ENCODE measurements around the gene LRRC8A.

Gene LRRC8A

DNA sequence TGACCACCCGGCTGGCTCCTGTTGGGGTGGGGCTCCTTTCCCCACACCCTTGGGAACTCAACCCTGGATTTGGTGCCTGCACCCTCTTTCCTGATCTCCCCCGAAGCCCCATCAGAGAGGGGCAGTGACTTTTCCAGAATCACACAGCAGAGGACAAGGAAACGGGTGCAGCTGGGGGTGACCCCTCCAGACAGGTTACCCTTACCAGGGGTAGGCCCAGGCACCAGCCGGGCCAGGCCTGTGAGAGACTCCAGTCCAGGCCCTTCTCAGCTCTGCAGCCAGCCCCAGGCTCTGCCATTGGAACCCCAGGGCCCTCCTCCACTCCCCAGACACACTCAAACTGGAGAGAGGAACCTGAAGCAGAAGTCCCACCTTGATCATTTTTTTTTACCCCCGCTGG is 19.9 kb downstream of the LRRC8A start:
- no peak for DNase-seq (ENCODE audit: low spot score)

DNA sequence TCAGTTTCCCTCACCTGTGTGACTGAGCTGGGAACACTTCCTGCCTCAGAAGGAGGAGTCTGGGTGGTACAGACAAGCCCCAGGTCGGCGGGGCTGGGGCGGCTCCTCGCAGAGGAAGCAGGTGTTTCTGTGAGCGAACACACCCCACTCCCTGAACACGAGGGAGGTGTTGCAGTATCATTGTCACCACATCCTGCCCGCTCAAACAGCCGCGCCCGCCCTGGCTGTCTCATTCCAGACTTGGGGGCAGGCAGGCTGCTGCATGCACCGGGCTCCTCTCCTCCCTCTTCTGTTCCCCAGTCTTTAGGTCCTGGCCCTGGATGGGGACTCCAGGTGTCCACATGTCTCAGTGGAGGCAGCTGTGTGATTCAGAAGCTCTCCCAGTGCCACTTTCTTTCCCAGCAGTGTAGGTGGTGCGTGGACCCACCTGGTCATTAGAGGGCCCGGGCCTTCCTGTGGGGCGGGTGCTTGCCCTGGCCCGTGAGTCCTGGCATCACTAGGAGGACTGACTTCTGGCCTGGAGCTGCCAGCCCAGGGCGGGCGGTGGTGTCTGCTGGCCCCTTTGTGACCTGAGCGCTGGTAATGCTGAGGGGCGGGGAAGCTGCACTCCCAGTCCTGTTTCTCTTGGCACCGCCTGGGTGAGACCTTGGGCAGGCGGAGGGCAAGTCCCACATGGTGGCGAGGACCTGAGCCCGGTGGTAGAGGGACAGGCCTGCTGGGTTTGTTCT is 20.6 kb downstream of the LRRC8A start:
- DNase-seq (ENCODE audit: low spot score): peak; percentile 34

DNA sequence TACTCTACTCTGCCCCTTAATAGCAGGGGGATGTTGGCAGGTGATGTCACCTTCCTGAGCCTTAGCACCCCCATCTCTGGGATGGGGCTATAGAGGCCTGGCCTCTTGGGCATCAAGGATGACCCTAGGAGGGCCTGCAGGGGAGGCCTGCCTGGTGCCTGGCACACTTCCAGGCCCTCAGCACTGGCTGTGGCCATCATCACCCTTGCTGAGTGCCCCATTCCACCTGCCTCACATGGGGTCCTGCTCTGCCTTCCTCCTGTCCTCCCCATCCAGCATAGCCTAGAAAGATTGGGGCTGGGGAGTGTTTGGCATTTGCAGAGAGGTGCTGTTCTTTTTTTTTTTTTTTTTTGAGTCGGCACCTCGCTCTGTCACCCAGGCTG is 21.1 kb downstream of the LRRC8A start:
- DNase-seq (ENCODE audit: low spot score): no peak

DNA sequence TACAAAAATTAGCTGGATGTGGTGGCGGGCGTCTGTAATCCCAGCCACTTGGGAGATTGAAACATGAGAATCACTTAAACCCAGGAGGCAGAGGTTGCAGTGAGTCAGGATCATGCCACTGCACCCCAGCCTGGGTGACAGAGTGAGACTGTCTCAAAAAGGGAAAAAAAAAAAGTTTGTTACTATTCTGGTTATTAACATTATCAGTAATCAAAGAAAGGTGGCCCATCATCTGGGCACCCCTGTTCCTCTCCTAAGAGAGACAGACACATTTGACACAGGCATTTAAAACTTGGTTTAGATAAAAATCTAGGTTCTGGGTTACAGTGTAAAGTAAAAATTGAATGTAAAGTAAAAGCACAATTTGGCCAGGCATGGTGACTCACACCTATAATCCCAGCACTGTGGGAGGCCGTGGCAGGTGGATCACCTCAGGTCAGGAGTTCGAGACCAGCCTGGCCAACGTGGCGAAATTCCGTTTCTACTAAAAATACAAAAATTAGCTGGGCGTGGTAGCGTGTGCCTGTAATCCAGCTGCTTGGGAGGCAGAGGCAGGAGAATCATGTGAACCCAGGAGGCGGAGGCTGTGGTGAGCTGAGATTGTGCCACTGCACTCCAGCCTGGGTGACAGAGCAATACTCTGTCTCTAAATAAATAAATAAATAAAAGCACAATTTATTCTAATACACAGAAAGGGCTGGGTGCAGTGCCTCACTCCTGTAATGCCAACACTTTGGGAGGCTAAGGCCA is 22.1 kb downstream of the LRRC8A start:
- DNase-seq (ENCODE audit: low spot score): no peak

DNA sequence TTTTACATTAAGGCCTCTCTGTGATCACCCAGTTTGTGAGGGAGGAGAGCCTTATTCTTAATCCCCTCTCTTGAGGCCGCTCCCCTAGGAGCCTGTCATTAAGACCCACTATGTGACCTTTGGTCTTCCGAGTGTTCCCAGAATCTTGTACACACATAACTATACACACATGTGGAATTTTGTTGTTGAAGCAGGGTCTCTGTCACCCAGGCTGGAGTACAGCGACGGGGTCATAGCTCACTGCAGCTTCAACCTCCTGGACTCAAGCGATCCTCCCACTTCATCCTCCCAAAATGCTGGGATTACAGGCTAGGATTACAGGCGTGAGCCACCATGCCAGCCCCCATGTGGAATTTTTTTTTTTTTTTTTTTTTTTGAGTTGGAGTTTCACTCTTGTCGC is 24.0 kb downstream of the LRRC8A start:
- no peak for DNase-seq (ENCODE audit: low spot score)

DNA sequence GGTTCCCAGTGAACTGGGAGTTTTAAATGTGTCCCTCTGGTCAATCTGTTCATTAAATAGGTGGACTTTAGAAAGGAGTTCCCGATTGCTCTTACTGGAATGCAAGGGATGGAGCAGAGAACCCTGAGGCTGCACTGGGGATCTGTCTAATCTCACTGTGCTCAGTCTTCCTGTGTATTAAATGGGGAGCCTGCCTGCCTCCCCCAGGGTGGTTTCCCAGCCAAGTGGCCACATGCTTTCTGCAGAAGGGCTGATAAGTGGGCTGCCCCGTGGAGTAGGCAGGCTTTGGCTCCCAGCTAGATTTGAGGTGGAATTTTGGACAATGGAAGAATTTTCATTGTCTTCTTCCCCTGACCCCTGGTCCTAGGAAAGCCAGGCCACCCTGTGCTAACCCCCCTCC is 24.8 kb downstream of the LRRC8A start:
- DNase-seq (ENCODE audit: low spot score): no peak

DNA sequence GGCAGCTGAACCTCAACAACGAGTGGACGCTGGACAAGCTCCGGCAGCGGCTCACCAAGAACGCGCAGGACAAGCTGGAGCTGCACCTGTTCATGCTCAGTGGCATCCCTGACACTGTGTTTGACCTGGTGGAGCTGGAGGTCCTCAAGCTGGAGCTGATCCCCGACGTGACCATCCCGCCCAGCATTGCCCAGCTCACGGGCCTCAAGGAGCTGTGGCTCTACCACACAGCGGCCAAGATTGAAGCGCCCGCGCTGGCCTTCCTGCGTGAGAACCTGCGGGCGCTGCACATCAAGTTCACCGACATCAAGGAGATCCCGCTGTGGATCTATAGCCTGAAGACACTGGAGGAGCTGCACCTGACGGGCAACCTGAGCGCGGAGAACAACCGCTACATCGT is 26.4 kb downstream of the LRRC8A start:
- DNase-seq (ENCODE audit: low spot score): no peak

DNA sequence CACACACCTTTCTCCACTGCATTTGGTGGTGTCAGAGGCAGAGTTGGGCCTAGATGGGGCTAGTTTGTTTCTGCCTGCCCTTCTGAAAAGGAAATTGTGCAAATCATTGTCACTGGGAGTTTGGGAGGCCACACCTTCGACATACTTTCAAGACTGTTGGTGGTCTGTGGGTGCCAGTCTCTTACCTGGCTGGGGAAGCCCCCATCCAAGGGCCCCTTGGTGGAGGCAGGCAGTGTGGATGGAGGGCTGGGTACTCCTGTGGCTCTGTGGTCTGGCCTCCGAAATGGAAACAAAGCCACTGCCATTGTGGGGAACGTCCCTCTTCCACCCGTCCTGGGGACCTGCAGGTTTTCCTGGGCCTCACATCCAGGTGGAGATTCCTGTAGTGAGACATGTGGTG is 27.9 kb downstream of the LRRC8A start:
- DNase-seq (ENCODE audit: low spot score): no peak

DNA sequence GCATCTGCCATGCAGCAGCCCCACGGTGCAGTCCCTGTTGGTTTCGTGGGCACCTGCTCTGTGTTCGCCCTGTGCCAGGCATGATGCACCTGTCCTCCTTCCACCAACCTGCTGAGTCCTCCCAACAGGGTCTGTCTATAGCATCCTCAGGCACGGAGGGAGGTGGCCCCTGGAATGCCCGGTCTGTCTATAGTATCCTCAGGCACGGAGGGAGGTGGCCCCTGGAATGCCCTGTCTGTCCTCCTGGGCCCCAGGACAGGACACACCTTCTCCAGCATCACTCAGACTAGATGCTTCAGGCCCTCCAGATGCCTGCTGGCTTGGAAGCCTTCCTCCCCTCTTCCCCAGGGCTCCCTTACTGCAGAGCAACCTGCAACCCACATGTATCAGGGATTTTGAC is 29.0 kb downstream of the LRRC8A start:
- no peak for DNase-seq (ENCODE audit: low spot score)

DNA sequence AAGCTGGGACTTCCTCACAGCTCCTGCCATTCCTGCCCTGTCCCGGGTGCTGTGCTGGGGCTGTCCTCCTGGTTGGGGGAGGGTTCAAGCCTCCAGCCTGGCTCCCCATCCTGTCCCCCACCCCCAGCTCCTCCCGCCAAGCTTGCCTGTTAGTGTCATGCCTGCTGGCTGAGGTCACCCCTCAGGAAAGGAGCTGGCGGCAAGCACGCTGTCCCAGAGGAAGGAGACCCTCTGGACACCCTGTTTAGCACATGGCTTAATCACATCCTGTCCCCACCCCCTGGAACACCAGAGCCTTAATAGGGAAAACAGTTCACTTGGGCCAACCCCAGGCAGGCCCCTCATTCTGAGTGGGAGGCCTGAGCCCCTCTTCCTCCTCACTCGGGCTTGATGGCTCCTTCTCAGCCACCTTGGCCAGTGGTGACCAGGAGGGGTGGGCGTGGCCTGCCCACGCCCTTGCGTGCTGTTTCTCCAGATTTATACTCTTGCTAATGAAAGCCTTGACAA is 29.6 kb downstream of the LRRC8A start:
- peak; percentile 93 for DNase-seq (ENCODE audit: low spot score)

DNA sequence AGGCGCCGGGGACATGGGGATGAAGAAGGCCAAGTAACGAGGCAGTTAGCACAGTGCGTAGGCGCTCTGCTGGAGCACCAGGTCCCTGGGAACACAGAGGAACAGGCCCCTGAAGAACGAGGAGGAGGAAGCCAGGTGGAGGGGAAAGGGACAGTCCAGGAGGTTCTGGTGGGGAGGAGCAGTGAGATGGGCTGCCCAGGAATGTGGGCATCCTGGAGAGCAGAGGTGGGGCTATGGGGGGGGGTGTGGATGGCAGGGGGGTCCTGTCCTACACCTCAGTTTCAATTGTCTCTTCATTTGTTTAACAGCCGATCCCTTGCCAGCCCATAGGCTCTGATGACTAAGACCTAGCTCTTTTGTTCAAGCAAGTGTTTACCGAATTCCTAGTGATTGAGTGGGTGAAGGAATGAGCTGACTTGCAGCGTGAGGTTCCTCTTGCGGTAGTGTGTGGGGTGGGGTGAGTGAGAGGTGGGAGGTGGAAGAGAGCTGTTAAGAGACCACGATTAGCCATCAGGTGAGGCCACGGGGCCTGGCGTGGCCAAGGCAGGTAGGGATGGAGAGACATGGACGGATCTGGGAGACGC is 30.4 kb downstream of the LRRC8A start:
- DNase-seq (ENCODE audit: low spot score): peak; percentile 96

DNA sequence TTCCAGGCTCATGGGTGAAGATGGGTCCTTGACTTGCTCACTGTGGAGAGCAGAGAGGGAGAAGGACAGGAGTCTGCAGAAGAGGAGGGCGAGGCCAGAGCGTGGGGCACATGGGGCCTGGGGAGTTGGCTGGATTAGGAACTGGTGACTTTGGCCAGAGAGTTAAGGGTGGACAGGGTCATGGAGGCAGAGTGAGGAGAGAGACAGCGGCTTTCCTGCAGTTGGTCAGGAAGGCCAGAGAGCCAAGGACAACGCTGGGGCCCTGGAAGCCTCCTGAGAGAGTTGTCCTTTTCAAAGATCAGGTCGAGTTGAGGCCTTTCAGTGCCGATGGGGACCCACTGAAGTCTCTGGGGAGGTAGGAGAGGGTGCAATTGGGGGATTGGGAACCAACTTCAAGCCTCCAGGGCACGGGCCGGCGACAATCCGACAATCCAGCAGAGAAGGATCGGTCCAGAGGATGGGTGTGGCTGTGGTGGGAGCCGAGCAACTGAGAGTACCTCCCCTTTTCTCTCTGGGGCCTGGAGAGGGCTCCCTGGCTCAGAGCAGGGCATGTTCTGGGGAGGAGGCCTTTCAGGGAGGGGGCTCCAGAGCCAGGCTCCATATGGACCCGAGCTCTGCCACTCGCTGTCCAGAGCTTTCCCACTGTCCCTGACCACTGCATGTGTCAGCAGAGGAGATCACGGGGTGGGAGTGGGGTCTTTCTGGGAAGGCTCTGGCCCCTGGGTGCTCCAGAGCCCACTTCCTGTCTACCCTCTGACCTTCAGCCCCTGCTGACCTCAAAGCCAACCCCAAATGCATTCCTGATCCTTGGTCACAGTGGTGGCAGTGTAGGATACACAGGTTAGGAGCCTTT is 31.3 kb downstream of the LRRC8A start:
- DNase-seq (ENCODE audit: low spot score): no peak

DNA sequence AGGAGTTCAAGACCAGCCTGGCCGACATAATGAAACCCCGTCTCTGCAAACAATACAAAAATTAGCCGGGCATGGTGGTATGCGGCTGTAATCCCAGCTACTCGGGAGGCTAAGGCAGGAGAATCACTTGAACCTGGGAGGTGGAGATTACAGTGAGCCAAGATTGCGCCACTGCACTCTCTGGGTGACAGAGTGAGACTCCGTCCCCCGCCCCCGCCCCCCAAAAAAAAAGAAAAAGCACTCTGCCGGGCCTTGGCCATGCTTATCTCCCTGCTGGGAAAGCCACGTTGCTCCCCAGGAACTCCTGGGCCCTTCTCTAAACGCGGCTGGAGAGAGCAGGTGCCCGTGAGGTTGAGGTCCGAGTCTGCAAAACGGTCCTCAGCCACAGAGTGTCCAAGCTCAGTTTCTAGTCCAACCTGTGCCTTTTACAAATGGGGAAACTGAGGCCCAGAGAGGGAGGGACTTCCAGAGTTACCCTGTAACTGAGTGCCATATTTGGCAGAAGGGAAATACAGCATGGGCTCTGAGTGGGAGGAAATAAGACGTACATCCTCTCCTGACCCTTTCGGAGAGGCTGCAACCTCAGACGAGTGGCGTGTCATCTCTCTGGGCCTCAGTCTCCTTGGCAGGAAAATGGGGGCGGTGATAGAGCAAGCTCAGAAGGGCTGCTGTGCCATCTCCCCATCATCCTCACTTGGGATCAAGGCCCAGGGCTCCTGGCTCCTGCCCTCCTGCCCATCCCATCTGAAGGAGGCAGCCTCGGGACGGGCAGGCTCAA is 32.3 kb downstream of the LRRC8A start:
- no peak for DNase-seq (ENCODE audit: low spot score)

DNA sequence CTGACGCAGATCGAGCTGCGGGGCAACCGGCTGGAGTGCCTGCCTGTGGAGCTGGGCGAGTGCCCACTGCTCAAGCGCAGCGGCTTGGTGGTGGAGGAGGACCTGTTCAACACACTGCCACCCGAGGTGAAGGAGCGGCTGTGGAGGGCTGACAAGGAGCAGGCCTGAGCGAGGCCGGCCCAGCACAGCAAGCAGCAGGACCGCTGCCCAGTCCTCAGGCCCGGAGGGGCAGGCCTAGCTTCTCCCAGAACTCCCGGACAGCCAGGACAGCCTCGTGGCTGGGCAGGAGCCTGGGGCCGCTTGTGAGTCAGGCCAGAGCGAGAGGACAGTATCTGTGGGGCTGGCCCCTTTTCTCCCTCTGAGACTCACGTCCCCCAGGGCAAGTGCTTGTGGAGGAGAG is 34.3 kb downstream of the LRRC8A start:
- no peak for DNase-seq (ENCODE audit: low spot score)

DNA sequence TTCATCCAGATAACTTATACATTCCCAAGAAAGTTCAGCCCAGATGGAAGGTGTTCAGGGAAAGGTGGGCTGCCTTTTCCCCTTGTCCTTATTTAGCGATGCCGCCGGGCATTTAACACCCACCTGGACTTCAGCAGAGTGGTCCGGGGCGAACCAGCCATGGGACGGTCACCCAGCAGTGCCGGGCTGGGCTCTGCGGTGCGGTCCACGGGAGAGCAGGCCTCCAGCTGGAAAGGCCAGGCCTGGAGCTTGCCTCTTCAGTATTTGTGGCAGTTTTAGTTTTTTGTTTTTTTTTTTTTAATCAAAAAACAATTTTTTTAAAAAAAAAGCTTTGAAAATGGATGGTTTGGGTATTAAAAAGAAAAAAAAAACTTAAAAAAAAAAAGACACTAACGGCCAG is 34.8 kb downstream of the LRRC8A start:
- DNase-seq (ENCODE audit: low spot score): no peak

DNA sequence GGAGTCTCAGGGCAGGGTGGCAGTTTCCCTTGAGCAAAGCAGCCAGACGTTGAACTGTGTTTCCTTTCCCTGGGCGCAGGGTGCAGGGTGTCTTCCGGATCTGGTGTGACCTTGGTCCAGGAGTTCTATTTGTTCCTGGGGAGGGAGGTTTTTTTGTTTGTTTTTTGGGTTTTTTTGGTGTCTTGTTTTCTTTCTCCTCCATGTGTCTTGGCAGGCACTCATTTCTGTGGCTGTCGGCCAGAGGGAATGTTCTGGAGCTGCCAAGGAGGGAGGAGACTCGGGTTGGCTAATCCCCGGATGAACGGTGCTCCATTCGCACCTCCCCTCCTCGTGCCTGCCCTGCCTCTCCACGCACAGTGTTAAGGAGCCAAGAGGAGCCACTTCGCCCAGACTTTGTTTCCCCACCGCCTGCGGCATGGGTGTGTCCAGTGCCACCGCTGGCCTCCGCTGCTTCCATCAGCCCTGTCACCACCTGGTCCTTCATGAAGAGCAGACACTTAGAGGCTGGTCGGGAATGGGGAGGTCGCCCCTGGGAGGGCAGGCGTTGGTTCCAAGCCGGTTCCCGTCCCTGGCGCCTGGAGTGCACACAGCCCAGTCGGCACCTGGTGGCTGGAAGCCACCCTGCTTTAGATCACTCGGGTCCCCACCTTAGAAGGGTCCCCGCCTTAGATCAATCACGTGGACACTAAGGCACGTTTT is 35.4 kb downstream of the LRRC8A start:
- DNase-seq (ENCODE audit: low spot score): no peak

DNA sequence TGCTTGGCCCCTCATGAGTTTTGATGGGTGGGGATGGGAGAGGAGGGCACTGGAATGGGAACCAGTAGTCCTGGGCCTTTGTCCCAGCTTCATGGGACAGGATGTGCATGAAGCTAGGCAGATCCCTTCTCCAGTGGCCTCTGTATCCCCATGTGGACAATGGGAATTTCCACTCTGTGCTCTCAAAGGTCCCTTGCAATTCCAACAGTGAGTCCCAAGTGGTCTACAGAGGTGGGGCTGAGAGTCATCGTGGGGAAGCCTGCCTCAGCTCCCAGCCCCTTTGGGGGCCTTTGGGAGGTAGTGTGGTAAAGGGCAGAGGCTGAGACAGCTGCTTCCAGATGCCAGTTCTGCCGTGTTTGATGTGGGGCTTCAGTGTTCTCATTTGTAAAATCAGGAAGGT is 37.0 kb downstream of the LRRC8A start:
- DNase-seq (ENCODE audit: low spot score): no peak

DNA sequence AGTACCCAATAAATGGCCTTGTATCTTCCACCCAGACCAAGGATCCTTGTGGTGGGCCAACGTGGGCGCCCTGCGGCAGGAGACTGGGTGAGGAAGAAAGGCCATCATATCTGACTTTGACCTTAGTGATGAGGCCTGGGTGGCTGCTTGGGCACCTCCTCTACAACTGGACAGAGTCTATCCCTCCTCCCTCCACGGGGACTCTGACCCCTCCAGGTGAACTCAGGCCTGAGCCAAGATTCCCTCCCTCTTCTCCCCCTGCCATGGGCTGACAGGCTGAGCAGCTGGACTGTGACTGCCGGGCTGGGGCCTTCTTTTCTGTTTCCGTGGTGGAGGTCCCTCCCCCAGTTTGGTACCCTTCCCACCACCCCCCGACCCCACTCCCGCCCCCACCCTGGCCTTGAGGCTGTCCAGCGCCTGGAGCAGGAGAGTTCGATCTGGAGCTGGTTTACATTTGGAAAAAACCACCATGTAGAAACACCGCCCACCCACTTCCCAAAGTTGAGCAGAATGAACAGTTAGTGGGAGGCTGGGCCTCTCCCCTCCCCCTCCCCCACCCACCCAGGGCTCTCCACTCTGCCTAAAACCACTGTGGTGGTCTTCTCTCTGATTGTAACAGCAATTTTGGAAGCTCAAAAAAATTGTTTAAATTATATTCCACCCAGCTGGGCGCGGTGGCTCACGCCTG is 37.6 kb downstream of the LRRC8A start:
- no peak for DNase-seq (ENCODE audit: low spot score)

DNA sequence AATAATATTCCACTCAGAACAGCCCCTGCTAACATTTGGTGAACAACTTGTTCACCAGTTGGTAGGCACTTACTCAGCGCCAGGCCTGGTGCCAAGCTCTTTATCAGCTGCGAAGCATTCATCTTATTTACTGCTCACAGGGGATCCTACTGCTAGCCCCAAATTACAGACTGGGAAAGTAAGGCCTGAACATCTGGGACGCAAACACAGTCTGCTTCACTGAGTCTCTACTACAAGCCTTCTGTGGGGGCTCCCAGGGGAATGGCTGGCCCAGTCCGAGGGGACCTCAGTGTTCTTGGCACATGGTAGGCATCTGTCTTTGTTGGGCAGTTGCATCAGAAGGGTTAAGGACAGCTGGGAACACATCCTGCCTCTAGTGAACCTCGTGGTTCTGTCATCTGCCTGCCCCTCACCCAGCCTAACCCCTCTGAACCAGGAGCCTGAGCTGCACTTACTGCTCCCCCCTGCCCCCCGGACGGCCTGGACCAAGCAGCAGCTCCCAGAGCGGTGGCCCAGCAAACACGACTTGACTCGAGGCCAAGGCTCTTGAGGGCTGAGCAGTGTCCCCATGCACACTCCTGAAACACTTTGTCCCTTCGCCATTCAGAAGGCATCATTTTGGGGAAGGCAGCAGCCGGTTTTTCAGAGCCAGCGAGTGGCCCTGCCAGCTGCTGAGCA is 38.6 kb downstream of the LRRC8A start, which contains the start of gene PHYHD1:
TSS of gene PHYHD1 (plus strand) at position 602 of the 678 bp plus-strand sequence. CDS start 1,342 bp downstream, outside the sequence.
- no peak for DNase-seq (ENCODE audit: low spot score)
